NCI-H526 treated with DMSO at 0.1 percent for 48 hours (cell line): ENCODE measurements around the gene CASP8.

Experiments
- DNase-seq: peaks from one replicate; lab custom pipeline; 2025; lab: John Stamatoyannopoulos, UW

The CASP8 gene

GRCh38 chr2:201242571-201243277, 17.6 kb upstream of the CASP8 start:
- no peak for DNase-seq

- no peak for DNase-seq
Measured at GRCh38 chr2:201244829-201245228, 15.5 kb upstream of the CASP8 start.

GRCh38 chr2:201246280-201246679, 14.1 kb upstream of the CASP8 start:
- DNase-seq: no peak

GRCh38 chr2:201248288-201248844, 12.0 kb upstream of the CASP8 start:
- DNase-seq: no peak

- no peak for DNase-seq
Measured at GRCh38 chr2:201249889-201250288, 10.4 kb upstream of the CASP8 start.

- no peak for DNase-seq
Measured at GRCh38 chr2:201250741-201251140, 9.6 kb upstream of the CASP8 start.

- no peak for DNase-seq
Measured at GRCh38 chr2:201254081-201254730, 6.1 kb upstream of the CASP8 start.

- no peak for DNase-seq
Measured at GRCh38 chr2:201255408-201256033, 4.8 kb upstream of the CASP8 start.

GRCh38 chr2:201256082-201256481, 4.3 kb upstream of the CASP8 start:
- no peak for DNase-seq

- no peak for DNase-seq
Measured at GRCh38 chr2:201257381-201257955, 2.9 kb upstream of the CASP8 start.

- no peak for DNase-seq
Measured at GRCh38 chr2:201257956-201258665, 2.2 kb upstream of the CASP8 start.

- DNase-seq: no peak
Measured at GRCh38 chr2:201258666-201259615, 1.4 kb upstream of the CASP8 start.

GRCh38 chr2:201261471-201261870, 1.1 kb downstream of the CASP8 start:
- no peak for DNase-seq

GRCh38 chr2:201261906-201262305, 1.6 kb downstream of the CASP8 start:
- DNase-seq: no peak

GRCh38 chr2:201262718-201263117, 2.4 kb downstream of the CASP8 start:
- DNase-seq: no peak

GRCh38 chr2:201263779-201264178, 3.4 kb downstream of the CASP8 start:
- no peak for DNase-seq

- no peak for DNase-seq
Measured at GRCh38 chr2:201264472-201265173, 4.3 kb downstream of the CASP8 start.

- DNase-seq: no peak
Measured at GRCh38 chr2:201266629-201267028, 6.3 kb downstream of the CASP8 start.

- no peak for DNase-seq
Measured at GRCh38 chr2:201267278-201268030, 7.1 kb downstream of the CASP8 start.
